NCI-H1436 (cell line): Measurements from ENCODE around the gene ARRDC3.
"Not testable (repeated sequence)": the region's sequence is repeated elsewhere in the genome, so short reads cannot be mapped to it uniquely, and the experiment has no call there.

Experiments
- DNase-seq: peaks from one replicate; lab custom pipeline; 2025; lab: John Stamatoyannopoulos, UW

The ARRDC3 gene

DNA sequence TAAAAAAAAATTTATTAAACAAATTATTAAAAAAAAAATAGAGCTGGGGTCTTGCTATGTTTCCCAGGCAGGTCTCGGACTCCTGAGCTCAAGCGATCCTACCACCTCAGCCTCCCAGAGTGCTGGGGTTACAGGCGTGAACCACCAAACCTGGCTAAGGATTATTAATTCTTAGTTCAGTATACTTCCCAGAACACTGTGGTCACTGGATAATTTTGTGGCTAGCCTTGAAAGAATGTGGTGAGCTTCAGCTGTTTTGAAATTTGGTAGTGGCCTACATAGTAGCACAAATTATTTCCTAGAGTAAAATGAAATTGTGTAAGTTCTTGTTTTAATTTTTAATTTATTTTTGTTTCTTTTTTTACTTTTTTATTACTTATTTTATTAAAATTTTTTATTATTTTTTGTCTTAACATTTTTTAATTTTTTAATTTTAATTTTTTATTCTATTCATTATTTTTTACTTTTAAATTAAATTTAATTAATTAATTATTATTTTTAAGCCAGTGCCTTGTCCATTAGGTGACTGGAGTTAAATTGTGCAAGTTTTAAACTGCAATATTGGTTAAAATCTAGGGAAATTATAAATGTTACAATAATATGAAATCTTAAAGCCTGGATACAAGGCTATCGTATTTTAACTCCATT, 23.0 kb downstream of the ARRDC3 start:
- no peak for DNase-seq

DNA sequence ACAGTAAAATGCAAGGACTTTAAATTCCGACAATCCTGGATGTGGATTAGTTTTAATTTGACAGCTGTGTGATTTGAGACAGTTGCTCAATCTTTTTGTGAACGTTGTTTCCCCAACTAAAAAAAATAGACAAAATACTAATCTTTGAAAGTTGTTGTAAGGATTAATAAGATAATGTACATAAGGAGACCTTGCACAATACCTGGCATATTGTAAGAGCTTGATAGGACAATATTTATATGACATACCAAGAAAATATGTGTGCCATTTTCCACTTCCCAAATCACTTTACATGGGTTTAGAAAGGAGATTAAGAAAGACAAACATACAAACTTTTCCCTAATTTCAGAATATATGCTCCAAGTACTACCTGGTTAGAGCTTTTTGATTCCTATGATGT, 25.3 kb downstream of the ARRDC3 start:
- DNase-seq: no peak

DNA sequence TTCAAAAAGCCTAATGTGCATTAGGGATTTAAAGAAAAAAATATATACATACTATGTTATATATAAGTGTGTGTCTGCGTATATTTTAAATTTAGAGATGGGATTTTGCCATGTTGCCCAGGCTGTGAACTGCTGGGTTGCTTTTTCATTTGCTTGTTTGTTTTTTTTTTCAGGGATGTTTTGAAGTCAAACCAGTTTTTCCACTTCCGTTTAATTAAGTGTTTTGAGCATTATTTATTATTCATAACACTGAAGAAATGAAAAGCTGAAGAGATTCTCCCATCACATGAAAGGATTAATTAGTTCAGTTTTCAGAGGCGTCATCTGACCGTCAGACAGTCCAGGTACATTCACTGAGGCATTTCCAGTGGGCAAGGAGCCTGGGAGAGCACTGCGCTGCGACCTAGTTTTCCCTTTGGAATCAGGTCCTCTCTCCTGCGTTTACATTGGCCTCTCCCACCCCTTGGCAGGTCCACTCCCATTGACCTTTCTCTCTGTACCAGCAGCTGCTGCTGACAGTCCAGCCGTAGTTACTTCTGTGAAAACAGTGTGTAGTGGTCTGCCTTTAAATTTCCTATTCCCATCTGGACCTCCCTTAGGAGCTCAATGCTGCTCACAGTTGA, 26.0 kb downstream of the ARRDC3 start:
- no peak for DNase-seq

DNA sequence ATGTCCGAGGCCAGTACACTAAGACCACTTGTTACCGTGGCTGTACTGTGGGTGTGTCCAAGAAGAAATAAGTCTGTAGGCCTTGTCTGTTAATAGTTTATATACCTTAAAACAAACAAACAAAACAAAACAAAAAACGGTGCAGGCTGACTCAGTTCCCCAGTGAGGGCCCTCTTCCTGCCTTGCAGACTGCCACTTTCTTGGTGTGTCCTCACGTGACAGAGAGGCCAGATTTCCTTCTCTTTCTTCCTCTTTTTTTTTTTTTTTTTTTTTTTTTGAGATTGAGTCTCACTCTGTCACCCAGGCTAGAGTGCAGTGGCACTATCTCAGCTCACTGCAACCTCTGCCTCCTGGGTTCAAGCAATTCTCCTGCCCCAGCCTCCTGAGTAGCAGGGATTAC, 28.2 kb downstream of the ARRDC3 start:
- DNase-seq: not testable (repeated sequence)

DNA sequence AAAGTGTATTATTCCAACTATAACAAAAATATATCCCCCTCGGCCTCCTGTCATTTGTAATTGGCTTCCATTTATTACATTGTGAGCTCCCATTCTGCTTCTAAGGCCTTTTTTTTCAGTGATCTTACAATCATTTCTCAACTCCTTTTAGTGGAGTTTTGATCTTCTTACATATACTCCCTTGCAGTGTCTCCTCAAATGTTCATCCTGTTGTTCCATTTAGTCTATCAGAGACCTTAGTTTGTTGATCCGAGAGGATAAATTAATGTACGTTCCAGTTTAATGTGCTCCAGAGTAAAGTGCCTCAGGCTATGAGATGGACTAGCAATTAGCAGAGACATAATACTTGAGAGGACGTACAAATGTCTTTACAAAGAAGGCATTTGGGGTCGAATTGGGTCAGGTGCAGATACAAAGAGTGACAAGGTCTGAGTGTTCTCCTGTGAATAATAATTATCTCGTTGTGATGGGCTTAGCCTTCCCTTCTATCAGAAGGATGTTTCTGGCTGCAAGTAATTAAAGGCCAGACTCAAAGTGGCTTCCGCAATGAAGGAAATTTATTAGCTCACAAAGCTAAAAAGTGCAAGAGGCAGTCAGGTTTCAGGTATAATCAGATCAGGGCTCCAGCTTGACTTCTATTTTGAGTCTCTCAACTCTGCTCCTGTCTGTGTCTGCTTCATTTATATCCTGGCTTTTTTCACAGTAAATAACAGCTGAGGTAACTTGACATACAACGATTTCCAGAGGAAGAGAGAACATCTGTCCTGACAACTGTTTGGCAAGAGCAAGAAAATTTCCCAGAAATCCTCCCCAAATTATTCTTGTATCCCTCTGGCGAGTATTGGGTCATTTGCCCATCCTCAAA, 30.1 kb downstream of the ARRDC3 start:
- DNase-seq: no peak

DNA sequence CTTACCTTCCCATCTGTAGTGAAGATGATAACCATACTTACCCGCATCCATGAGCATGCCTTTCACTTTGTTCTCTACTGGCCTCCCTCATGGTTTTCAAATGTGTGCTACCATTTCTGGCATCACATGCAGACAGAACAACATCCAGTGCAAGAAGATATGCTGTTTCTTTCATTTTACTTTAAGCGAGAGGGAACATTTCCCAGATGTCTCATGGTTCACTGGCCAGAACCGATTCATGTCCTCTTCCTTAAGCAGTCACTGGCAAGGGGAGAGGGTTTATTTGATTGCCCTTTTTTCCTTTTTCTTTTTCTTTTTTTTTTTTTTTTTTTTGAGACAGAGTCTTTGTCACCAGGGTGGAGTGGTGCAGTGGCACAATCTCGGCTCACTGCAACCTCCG, 37.7 kb downstream of the ARRDC3 start:
- no peak for DNase-seq

DNA sequence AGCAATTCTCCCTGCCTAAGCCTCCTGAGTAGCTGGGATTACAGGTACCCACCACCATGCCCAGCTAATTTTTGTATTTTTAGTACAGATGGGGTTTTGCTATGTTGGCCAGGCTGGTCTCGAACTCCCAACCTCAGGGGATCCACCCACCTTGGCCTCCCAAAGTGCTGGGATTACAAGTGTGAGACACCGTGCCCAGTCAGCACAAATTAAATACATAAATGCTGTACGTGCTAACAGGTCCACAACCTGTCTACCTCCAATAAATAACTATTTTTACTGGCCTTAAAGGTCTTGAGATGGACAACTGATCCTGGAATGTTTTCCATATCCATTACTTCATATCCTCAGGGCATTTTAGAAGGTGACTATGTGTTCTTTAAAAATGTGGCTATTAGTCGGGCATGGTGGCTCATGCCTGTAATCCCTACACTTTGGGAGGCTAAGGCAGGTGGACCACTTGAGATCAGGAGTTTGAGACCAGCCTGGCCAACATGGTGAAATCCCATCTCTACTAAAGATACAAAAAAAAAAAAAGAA, 38.4 kb downstream of the ARRDC3 start:
- not testable (repeated sequence) for DNase-seq

DNA sequence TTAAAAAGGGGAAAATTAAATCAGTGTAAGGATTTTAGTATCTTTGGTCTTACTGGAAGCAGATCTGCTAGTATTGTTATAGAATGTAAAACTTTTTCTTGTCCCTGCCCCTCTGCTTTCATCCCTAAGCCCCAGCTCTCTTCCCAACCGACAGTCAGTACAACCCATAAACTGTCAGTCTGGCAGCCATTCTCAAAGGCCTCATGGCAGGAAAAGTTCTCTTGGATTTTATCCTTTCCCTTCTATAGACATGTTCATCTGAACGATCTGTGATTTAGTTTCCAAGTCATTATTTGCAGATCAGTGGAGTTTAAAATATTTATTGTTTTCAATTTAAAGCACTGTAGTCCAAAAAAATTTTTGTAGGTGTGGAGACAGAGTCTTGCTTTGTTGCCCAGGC, 39.2 kb downstream of the ARRDC3 start:
- no peak for DNase-seq

DNA sequence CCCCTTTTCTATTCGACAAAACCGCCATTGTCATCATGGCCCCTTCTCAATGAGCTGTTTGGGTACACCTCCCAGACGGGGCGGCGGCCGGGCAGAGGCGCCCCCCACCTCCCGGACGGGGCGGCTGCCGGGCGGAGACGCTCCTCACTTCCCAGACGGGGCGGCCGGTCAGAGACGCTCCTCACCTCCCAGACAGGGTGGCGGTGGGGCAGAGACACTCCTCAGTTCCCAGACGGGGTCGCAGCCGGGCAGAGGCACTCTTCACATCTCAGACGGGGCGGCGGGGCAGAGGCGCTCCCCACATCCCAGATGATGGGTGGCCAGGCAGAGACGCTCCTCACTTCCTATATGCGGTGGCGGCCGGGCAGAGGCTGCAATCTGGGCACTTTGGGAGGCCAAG, 40.2 kb downstream of the ARRDC3 start:
- not testable (repeated sequence) for DNase-seq

DNA sequence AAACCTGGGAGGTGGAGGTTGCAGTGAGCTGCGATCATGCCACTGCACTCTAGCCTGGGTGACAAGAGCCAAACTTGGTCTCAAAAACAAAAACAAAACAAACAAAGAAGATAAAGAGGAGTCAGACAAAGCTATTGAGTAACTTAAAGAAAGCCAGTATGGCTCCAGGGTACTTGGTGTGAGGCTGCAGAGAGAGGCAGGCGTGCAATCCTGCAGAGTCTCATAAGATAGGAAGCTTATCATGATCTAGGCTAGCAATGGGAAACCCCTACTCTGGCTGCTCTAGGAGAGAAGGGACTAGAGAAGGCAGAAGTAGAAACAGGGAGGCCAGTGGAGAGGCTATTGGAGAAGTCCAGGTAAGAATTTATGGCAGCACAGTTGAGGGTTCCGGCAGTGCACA, 42.0 kb downstream of the ARRDC3 start:
- no peak for DNase-seq

DNA sequence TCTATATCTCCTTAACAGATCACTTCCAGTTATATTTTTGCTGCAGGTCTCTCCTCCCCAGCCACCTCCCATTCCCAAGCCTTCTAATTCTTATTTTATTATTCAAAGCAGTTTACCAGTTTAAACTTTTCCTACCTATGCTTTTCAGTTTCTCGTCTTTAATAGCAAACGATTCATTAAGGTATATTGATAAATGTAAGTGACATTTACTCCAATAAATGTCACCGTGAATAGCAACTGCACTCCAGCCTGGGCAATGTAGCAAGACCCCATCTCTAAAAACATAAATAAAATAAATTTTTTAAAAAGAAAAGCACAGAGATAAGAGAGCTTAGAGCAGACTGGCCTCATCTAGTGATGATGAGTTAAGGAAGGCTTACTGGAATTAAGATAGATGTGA, 42.6 kb downstream of the ARRDC3 start:
- DNase-seq: no peak

DNA sequence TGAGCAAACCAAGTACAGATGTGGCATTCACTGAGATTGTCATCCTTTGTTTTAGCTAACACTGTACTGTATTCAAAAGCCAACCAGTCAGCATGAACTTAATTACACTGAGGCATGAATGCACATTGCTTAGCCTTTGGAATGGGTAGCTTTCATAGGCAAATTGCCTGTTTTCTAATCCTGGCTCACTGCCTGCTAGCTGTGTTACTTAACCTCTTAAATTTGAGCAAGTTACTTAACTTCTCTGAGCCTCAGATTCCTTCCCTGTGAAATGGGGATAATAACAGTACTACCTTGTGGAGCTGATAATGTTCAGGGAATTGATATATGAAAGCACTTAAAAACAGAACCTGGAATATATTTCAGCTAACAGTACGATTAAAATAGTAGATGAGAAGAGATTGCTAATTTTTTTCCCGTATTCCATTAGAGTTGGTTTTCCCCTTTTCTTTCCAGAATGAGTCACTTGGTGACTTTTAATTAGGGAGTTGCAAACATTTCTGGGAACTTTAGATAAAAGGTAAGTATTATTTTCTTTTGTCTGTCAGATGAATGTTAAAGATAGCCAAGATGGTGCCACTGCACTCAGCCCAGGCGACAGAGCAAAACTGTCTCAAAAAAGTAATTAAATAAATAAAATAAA, 43.9 kb downstream of the ARRDC3 start:
- DNase-seq: no peak

DNA sequence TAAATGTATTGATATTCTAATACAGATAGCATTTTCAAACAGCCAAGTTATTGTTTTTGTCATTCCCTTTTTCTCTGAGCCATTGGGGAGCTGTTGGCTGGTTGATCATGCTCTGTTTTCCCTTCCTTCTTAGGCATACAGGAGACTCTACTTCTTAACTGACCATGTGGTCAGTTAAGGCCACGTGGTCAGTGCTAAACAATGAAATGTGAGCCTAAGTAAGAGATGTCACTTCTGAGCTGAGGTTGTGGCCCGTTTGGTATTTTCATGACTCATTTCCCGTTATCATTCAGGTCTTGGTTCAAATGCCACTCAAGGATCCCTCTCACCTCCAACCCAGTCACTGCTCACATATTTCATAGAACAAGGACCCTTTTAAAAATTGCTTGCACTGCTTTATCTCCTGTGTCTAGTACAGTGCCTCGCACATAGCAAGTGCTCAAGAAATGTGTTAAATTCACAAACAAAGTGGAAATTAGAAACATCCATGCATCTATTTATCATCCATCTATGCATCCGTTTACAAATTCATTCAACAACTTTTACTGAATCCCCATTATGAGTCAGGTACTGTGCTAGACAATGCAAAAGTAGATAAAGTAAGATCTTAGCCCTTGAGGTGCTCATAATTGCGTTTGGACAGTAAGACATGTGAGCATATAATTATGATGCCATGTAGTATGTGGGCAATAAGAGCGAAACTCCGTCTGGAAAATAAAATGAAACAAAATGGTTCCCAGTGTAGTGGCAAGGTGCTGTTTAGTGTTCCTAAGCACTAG, 50.7 kb downstream of the ARRDC3 start:
- no peak for DNase-seq

DNA sequence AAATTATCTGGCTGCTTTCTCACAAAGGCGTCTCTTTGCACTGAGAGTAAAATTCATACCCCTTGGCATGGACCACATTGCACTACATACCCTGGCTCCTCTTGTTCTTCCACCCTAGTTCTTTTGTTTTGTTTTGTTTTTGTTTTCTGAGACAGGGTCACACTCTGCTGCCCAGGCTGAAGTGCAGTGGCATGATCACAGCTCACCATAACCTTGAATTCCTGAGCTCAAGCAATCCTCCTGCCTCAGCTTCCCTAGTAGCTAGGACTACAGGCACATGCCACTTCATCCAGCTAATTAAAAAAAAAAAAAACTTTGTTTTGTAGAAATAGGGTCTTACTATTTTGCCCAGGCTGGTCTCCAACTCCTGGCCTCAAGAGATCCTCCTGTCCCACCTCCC, 51.4 kb downstream of the ARRDC3 start:
- DNase-seq: no peak

DNA sequence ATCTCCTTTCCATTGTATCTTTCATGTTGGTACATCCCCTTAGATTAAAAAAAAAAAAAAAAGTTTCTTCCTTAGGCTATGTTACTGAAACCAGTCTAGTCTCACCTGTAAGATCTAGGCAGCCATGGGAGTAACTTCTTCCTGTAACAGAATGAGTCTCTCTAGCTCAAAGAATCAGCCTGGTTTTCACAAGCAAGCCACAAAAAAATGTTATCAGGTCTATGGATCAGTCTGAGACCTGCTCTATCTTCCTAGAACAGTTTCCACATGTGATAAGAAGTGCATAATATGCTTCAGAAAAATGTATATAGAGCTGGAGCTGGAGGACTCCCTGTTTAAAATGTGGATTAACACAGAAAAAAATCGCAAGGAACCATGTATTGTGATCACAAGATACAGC, 53.8 kb downstream of the ARRDC3 start:
- DNase-seq: no peak

DNA sequence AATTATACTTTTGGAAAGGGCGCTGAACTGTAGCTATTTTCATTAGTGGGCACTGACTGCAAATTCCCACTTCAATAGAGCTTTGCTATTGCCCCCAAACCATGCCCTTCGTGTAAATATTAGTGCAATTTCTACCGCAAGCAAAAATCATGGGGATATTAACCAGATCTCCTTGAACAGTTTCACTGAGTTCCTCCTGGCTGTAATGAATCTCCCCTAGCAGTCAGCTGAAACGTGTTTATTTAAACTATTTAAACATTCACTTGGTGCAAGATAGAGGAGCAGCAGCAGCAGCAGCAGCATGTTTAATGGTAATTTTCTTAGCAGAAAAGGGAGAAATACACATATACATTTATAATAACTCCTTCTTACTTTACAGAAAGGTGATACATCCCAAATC, 54.4 kb downstream of the ARRDC3 start:
- DNase-seq: no peak

DNA sequence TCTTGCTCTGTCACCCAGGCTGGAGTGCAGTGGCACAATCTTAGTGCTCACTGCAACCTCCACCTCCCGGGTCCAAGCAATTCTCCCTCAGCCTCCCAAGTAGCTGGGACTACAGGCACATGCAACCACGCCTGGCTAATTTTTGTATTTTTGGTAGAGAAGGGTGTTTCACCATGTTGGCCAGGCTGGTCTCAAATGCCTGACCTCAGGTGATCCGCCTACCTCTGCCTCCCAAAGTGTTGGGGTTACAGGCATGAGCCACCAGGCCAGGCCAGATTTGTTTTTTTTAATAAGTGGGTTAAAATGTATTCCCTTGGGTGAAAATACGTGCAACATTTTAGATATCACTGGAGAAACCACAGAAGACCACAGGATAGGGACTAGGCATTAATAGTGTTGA, 60.1 kb downstream of the ARRDC3 start:
- not testable (repeated sequence) for DNase-seq

DNA sequence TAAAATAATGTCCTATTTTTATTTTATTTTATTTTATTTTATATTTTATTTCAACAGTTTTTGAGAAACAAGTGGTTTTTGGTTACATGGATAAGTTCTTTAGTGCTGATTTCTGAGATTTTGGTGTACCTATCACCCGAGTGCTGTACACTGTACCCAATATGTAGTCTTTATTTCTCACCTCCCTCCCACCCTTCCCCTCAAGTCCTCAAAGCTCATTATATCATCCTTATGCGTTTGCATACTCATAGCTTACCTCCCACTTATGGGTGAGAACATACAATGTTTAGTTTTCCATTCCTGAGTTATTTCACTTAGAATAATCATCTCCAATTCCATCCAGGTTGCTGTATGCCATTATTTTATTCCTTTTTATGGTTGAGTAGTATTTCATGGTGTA, 63.5 kb downstream of the ARRDC3 start:
- DNase-seq: no peak

DNA sequence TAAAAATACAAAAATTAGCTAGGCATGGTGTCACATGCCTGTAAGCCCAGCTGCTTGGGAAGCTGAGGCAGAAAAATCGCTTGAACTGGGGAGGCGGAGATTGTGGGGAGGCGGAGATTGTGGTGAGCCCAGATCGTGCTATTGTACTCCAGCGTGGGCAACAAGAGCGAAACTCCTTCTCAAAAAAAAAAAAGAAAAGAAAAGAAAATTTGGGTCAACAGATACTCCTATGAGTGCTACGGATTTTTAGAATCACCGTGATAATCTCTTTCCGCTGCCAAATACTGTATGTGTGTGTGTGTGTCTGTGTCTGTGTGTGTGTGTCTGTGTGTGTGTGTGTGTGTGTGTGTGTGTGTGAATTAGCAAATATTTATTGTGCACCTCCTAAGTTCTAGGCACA, 64.4 kb downstream of the ARRDC3 start:
- no peak for DNase-seq
